GM20431 (cell line): ENCODE measurements around the gene TRMT44.
"Not testable (repeated sequence)": the region's sequence is repeated elsewhere in the genome, so short reads cannot be mapped to it uniquely, and the experiment has no call there.

Source experiments
- in situ Hi-C: fragments of 300-500 bp; cut with MseI, MboI; formaldehyde crosslinking; loops from one replicate; pipeline ENCODE4 v1.15.0; 2020; ENCODE audit warnings: low sequenced_read_pairs; ENCODE audit not compliant: unreplicated experiment

Gene TRMT44

DNA sequence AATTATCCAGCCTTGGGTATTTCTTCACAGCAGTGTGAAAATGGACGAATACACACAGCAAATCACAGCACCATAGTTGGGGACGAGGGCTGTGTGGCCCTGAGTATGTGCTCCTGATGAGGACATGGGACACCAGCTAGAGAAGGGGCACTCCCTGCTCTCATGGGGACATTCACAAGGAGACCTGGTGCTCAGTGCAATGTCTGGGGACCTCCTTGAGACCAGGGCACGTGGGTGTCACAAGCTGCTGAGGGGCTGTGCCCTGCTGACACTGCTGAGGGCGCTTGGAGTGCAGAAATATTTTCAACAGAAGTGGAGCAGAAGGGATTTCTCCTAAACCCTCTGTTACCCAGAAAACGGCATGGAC, 65.4 kb downstream of the TRMT44 start:
- in situ Hi-C loops = no loop called here

DNA sequence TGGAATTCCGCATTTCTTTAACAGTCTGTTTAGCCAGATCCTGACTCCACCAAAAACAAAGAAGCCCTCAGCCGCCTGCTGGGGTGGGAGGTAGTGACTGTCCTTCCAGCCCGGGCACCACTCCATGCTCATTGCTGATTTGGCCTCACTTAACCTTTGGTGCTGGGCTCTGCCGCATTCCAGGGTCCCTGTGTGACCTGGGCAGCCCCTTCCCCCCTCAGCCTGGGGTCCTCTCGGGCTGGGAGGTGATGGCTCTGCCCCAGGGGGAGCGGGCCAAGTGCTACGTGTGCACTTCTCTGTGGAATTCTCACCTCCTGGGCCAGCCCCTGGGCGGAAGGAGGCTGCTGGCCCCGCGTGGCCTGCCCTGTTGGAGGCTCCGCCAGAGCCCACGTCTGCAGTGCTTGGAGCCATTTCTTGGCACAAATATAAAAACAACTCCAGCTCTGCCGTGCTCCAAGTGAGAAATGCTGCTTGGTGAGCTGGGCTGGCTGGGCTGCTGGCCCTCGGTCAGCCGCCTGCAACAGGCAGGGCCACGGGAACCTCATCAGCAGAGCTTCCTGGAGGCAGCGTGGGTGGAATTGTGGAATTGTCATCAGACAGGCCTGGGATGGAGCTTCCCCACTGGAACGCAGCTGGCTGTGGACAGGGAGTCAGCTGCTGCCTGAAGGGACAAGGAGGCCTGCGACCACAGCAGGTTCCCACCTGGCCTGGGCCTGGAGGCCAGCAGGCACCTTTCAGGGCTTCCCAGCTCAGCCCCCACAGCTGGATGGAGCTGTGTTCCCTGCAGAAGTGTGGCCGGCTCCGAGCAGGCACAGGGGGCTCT, 66.0 kb downstream of the TRMT44 start:
- in situ Hi-C loops = no loop called here

DNA sequence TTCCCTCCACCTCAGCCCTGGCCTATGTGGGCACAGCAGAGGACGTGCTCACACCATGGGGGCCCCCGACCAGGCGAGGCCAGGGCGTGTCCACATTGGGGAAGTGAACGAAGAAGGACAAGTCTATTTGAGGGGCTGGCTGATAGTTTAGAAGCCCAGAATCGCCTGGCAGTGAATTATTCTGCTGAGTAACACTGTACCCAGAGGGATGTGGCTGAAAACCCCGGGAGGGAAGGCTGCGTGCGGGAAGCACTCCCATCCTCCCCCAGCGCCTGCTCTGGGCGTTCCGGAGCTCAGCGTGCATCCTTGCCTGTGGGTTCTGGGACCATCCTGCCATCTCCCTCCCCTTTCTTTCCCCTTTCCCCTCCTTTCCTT, 66.6 kb downstream of the TRMT44 start:
- in situ Hi-C loops = no loop called here

DNA sequence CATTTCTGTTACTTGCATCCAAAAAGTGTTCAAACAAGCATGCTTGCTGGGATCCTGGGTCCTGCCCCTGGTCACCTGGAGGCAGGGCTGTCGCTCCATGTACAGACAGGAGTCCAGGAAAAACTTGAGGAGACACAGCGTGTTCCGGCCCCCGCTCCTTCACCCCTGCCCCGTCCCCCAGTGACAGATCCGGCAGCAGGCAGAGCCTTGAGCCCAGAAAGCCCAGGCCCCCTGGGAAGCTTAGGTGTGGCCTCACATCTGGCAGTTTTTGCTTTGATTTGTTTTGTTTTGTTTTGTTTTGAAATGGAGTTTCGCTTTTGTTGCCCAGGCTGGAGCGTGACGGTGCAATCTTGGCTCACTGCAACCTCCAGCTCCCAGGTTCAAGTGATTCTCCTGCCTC, 67.0 kb downstream of the TRMT44 start:
- in situ Hi-C loops = no loop called here

DNA sequence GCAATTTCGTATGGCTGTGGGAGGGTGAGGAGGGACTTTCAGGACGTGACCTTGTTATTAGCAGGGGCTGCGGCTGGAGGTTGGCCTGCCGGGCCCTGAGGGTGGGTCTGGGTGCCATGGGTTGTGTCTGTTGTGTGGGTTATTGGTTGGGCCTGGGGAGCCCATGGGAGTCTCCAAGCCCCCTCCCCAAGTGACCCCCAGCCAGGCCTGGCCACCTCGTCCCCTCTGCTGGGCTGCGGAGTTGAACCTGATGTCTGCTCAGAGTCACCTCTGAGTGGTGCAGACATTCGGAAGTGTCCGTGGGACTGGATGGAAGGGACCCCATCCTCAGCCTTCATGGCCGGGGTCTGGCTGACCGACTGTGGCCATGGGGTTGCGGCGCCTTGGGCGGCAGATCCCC, 67.7 kb downstream of the TRMT44 start:
- in situ Hi-C loops = no loop called here

DNA sequence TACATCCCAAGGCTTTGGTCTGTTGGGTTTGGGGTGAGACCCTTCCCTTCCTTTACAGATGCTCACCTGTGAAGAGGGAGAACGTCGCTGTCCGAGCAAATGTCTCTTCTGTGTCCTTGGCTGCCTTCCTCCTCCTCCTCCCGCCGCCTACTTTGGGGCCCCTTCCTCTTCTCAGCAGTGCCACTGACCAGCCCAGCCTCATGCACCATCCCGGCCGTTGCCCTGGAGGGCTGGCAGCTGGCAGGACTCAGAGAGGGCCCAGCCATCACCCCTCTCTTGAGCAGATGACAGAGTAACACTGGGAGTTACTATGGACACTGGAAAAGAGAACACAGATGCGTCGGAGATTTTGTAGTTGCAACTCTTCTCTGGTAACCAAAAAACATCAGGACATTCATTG, 68.2 kb downstream of the TRMT44 start:
- in situ Hi-C loops = no loop called here

DNA sequence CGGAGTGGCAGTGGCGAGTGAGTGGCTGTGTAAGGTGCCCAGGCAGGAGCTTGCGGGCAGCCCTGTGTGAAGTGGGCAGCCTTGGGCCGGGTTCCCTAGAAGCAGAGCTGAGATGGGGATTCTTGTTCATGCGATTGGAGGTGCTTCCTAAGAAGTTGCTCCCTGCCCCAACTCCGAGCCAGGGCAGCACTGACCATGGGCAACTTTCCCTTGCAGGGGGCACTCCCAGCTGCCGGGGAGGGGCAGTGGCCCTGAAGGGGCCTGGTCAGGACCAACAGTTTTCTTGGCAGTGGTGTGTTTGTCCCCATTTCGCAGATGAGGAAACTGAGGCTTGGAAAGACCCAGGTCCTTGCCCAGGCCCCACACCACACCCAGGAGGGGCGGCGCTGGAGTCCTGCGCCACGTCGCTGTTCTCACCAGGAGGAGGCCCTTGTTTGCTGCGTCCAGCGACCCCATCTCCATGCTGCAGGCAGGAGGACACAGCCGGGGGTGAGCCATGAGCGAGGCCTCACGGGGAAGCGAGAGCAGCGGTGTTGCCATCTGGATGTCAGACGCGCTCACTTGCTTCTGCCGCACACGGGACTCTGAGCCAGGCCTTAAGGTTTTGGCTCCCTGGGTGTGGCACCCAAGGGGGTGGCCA, 68.9 kb downstream of the TRMT44 start:
- in situ Hi-C loops = no loop called here

DNA sequence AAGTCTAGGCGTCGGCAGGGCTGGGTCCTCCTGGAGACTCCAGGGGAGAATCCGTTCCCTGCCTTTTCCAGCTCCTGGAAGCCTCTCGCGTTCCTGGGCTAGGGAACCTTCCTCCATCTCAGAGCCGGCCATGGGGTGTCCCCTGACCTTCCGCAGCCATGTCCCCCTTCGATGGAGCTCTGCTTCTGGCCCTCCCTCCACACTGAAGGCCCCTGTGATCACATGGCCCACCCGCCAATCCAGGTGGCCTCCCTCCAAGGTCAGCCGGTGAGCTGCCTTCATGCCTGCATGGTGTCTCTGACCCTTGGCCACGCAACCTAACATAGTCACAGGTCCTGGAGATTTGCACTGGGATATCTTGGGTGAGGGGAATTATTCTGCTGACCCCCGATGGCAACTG, 69.6 kb downstream of the TRMT44 start:
- in situ Hi-C loops = no loop called here

DNA sequence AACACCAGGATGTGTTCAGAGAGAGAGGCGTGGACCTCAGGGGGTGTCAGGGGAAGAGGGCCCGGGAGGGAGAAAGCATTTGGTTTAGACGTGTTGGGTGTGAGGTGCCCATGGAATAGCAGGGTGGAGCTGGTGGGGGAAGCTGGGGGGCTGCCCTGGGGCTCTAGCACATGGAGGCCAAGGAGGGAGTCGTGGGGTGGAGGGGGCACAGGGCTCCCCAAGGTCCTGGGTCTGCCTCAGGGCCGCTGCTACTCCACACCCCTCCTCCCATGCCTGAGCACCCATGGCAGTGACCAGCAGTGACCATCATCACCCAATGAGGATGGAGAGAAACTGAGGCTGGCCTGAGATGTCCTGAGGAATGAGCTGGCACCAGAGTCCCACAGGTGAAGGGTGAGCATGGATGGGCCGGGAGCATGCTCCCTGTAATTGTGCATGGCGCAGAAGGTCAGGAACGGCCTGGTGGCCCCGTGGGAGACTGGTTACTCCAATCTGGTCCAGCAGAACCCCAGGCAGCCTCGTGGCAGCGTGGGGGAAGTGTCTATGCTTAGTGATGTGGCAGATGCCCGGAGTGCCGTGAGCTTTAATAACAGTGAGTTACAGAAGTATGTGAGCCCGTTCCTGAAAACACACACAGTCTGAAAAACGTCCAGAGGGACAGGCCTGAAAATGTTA, 70.2 kb downstream of the TRMT44 start:
- in situ Hi-C loops = no loop called here

DNA sequence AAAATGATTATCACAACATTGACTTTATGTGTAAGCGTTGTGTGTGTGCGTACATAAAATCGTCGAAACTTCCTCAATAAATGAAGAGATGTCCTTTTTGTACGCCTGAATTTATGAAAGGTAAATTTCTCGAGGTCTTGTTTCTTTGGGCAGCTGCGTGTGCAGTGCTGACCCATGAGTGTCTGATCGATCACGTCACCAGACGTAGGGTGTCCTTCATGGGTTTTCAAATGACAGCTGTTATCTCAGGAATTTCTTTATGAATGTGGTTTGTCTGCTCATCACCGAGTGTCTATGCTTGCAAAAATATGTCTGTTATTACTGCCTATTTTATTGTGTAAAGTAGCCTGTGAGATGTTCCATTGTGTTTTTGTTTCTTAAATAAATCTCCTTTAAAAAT, 71.9 kb downstream of the TRMT44 start:
- in situ Hi-C loops = no loop called here

DNA sequence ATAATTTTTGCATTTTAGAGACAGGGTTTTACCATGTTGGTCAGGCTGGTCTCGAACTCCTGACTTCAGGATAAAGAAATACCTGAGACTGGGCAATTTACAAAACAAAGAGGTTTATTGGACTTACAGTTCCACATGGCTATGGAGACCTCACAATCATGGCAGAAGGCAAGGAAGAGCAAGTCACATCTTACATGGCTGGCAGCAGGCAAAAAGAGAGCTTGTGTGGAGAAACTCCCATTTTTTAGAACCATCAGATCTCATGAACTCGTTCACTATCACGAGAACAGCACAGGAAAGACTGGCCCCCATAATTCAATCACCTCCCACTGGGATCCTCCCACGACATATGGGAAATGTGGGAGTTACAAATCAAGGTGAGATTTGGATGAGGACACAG, 72.5 kb downstream of the TRMT44 start:
- in situ Hi-C loops = not testable (repeated sequence)

DNA sequence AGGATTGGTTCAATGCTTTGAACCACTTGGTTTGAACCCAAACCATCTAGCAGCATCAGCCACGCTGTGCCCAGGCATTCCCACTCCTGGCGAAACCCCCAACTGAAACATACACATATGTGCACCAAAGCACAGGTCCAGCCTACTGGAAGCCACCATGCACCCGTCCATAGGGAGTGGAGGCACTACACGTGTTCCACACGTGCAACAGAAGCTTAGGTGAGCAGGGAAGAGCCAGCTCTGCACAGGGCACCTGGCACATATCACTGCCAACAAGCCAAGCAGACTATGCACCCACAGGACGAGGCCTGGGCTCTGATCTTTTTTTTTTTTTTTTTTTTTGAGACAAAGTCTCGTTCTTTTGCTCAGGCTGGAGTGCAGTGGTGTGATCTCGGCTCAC, 73.4 kb downstream of the TRMT44 start:
- in situ Hi-C loops = no loop called here

DNA sequence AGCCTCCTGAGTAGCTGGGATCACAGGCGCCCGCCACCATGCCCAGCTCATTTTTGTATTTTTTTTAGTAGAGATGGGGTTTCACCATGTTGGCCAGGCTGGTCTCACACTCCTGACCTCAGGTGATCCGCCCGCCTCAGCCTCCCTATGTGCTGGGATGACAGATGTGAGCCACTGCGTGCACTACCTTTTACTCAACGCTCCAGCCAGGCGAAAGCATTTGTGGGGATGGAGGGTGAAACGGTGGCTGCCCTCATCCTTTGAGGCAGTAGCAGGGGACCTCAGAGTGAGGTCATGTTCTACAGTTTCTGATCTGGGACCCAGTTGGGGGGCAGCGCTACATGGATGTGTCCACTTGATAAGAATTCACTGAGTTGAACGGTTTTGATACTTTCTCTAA, 73.8 kb downstream of the TRMT44 start:
- in situ Hi-C loops = no loop called here

DNA sequence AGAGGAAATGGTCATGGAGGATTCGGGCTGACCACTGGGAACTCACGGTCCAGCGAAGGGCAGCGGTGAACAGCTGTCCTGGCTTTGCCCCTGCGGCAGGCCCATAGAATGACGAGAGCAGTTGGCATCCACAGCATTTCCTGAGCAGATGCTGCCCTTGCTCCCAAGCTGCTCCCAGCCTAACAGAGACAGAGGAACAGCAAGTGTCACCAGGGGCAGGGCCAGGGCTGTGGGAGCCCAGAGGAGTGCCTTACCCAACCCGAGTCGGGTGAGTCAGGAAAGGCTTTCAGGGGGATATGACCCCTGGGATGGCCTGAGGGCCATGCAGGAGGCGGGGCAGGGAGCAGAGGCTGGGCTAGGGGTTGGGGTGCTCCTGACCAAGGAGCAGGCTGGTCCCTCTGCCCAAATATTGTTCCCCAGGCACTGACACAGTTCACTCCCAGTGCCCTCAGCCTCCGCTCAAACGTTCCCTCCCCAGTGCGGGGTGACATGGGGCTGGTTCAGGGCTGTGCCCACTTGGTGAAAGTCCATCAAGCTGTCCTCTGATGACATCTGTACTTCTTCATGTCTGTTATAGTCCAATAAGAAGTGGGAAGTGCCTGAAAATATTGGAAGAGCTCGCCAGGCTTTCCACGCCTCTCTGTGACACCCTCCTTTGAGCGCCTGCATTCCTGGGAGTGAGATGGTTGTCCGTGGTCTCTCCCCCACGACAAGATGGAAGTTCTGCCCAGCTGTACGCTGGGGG, 74.9 kb downstream of the TRMT44 start:
- in situ Hi-C loops = no loop called here

DNA sequence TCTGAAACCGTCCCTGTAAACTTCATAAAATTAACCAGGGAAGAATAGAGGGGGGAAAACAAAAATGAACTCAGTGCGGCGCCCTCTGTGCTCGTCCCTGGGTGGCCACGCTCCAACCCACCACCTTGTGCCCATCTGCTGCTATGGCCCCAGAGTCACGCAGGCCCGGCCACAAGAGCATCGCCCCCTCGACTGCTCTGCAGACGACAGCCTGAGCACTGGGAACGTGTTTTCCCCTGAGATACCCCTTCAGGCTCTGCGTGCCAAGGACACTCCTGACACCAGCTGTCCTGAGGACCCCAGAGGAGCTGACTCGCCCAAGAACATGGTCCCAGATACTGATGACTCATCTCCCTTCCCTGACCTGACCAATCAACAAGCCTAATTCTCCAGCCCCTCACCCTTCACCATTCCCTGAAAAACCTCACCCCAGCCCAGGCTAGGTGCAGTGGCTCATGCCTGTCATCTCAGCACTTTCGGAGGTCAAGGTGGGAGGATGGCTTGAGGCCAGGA, 75.5 kb downstream of the TRMT44 start:
- in situ Hi-C loops = no loop called here

DNA sequence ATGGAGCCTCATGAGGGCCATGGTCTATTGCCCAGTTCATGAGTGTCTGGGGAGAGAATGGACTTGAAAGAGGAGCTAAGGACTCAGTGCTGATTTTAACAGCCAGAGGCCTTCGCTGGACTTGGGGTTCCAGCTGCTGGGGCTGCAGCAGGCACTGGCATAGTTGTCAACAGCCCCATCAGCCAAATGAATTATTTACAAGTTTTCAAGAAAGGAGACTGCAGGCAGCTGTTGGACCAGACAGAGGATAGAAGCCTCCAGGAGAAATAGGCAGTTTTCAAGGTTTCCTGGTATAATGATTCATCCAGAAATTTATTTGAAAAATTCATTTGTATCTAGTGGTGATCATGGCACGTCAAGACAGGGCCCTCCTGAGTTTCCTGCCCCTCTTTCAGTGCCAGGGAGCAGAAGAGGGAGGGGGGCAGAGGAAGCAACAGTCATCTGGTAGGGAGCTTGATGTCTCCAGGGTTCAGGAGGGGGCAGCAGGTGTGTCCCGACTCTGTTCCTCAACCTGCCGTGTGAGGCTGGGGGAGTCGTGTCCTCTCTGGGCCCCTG, 76.5 kb downstream of the TRMT44 start:
- in situ Hi-C loops = no loop called here

DNA sequence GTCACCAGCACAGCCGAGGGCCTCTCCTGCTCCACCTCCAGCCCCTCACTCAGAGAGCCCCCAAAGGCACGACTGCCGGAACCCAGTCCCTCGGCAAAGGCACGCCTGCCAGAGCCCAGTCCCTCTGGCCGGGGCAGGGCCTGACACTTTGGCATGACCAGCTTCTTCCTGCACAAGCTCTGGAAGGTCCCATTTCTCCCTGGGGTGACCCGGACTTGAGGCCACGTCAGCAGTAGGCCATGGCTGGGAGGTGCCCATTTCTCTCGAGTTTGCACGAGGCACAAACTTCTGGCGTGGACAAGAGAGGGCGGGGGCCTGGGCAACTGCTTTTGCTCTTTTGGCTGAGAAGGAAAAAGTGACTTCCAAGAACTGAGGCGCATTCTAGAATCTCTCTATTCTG, 77.4 kb downstream of the TRMT44 start:
- in situ Hi-C loops = no loop called here

DNA sequence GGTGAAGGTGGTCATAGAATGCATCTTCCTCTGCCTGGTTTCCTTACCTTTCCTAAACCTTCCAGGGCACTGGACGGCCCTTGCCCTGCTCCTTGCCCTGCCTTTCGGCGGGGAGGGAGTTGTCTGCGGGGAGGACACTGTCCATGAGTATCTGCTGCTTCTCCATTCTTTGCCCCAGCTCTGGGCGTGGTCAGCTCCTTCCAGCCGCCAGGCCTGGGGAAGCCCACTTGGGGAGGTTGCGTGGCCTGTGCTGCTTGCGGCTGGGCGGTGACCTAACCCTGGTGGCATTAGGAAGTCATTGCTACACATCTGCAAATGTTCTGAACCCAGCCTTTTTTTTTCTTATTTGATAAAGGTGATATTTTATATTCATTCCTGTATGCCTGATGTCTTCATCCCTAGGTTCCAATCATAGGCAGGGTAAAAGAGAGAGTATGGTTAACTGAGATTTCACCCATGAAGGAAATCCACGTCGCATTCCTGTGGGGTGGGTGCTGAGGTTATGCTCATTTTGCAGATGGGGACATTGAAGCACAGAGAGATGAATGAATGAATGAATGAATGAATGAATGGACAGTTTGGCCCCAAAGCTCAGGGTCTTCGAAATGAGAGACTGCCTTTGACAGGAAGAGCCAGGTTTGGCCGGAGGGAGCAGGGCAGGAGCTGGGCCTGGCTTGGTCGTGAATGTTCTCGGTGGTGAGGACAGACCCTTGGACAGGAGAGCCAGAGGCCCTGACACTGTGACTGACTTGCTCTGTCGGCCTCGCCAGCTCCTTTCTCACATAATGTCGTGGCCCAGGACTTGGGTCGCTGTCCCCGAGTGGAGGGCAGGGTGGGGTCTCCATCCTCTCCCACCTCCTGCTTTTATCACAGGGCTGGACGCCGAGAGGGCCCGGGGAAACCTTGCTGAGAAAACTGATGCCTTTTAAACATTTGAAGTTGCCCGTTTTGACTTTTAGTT, 81.9 kb downstream of the TRMT44 start:
- in situ Hi-C loops = no loop called here

DNA sequence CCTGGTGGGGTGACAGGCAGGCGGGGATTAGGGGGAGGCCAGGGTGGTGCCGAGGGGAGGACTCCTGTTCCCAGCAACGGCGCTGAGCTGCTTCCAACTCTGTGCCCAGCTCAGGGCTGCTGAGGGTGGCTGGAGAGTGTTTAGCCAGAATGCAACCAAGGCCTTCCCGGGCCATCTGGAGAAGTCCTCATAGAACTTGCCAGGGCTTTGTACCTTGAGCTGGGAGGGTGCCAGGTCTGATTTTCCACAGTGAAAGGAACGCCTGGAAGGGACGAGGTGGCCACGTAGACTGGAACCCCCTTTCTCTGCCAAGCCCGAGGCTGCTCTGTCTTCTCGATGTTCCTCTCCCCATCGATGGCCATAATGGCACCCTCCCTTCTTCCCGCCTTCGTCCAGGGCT, 82.6 kb downstream of the TRMT44 start:
- in situ Hi-C loops = no loop called here
